ENCODE data around the gene WDFY1.
"Not testable (repeated sequence)": the region's sequence is repeated elsewhere in the genome, so short reads cannot be mapped to it uniquely, and the experiment has no call there.

WDFY1 gene

DNA sequence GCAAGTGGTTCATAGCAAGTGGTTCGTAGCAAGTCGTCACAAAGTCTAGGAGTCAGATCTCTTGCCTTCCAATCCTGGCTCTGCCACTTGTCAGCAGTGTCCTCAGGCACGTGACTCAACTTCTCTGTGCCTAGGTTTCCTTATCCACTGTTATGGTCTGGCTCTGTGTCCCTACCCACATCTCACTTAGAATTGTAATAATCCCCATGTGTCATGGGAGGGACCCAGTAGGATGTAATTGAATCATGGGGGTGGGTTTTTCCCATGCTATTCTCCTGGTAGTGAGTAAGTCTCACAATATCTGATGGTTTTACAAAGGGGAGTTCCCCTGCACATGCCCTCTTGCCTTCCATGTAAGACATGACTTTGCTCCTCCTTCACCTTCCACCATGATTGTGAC lies 55.9 kb downstream of the WDFY1 start:
- DNase-seq, result no peak

DNA sequence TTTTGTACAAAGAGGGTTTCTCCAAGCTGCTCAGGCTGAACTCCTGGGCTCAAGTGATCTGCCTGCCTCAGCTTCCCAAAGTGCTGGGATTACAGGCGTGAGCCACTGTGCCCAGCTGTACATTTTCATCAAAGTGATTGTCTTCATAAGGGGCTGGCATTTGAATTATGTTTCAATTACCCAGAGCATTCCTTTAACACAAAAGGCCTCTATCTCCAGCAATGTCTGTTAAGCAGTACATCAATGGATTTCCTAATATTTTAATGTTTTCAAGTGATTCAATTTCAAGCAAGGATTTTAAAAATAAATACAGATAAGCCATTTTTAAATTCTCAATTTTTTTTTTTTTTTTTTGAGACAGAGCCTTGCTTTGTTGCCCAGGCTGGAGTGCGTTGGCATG lies 56.9 kb downstream of the WDFY1 start:
- no peak for DNase-seq

DNA sequence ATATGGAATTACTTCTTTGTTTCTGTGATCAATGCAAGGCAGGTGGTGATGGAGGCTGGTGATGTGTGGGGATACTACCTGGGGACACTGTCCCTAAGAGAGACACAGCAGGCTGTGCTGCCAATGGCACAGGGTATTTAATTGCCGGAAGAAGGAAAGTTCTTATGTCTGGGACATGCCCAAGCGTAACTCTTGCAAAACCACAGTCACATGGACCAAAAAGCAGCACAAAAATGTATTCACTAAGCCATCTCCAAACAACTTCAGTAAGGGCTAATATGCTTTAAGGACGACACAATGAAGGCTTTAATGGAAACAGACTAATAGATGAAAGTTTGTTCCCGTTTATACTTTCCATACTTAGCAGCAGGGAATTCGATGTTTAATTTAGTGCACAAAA lies 58.0 kb downstream of the WDFY1 start:
- DNase-seq, result no peak

GRCh38 chr2:223886726-223887125 lies 58.4 kb downstream of the WDFY1 start:
- DNase-seq, result no peak

- DNase-seq, result no peak
These were observed 60.7 kb downstream of the WDFY1 start for GRCh38 chr2:223884399-223884798.

GRCh38 chr2:223882715-223883114 lies 62.4 kb downstream of the WDFY1 start:
- no peak for DNase-seq

- DNase-seq, result no peak
These were observed 64.3 kb downstream of the WDFY1 start for GRCh38 chr2:223880796-223881195.

DNA sequence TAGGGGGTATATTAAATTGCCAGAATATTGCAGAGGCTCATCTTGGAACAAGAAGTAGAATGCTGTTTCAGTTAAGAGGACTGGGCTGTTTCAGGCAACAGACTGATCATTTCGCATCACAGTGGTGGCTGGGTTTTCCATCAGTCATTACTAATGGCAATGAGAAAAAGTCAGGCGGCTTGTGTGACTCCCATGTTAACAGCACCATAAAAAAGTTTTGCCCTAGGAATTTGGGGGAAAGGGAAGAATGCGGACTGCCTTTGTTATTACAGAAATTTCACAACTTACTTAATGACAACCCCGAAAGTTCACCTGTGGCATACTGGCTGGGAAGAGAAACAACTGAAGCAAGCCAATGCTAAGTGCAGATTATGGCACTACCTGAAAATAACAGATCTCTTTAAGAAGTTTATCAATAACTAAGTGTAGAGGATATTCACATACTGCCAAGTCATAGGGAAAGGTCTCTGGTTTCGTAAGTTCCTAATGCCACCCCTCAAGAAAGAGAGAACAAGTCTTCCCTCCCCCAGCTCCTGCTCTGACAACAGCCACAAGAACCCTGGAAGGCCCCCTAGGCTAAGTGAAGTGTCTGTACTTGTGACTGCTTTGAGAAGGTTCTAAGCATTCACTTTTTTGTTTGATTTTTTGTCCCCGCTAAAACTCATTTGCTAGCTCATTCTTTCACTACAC lies 67.3 kb downstream of the WDFY1 start:
- no peak for DNase-seq

DNA sequence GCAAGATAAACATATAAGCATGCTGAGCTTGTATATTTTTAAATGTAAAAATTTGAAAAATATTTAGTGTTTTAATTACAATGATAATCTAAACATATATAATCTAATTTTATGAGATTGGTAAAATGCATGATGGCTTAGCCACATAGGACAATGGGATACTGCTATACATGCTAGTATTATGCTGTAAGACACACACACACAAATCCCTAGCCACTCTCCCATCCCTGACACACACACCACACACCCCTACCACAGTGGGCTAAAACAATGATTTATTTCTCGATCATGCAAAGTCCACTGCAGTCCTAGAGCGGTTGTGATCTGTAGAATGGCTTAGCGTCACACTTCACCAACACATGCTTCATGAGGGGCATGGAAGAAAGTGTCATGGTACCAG lies 71.5 kb downstream of the WDFY1 start:
- DNase-seq, result no peak

DNA sequence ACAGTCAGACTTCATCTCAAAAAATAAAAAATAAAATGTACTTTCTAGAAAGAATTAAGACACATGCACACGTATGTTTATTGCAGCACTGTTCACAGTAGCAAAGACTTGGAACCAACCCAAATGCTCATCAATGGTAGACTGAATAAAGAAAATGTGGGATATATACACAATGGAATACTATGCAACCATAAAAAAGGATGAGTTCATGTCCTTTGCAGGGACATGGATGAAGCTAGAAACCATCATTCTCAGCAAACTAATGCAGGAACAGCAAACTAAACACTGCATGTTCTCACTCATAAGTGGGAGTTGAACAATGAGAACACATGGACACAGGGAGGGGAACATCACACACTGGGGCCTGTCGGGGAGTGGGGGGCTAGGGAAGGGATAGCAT lies 72.4 kb downstream of the WDFY1 start:
- not testable (repeated sequence) for DNase-seq

DNA sequence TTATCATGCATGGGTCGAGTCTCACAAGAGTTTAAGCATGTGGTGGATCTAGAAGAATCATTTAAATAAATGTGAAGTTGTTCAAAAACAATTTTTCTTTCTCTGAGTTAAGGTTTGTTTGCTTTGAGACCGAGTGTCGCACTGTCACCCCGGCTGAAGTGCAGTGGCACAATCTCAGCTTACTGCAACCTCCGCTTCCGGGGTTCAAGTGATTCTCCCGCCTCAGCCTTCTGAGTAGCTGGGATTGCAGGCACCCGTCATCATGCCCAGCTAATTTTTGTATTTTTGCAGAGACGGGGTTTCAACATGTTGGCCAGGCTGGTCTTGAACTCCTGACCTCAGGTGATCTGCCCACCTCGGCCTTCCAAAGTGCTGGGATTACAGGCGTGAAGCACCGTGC lies 73.5 kb downstream of the WDFY1 start:
- not testable (repeated sequence) for DNase-seq

- DNase-seq, result no peak
These were observed 74.1 kb downstream of the WDFY1 start for GRCh38 chr2:223870840-223871611.

- no peak for DNase-seq
These were observed 77.1 kb downstream of the WDFY1 start for GRCh38 chr2:223868005-223868404.

DNA sequence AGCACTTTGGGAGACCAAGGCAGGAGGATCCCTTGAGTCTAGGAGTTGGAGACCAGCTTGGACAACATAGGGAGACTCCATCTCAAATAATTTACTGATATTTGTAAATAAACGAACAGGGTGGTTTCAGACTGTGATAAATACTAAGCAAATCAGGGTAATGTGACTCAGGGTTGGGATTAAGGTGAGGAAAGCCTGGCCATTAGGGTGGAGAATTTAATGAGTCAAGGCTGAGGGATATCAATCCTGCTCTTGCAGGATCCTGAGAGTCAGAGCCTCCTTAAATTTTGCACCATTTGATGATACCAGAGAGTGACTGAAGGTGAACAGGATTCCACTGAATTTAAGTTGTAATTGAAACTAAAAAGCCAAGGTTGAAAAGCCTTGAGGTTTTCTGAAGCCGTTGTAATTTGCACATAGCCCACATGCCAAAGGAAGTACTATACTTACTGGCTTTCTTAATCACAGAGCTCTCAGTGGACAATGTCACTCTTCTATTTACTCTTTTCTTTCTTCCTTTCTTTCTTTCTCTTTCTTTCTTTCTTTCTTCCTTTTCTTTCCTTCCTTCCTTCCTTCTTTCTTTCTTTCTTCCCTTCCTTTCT lies 79.1 kb downstream of the WDFY1 start:
- no peak for DNase-seq

DNA sequence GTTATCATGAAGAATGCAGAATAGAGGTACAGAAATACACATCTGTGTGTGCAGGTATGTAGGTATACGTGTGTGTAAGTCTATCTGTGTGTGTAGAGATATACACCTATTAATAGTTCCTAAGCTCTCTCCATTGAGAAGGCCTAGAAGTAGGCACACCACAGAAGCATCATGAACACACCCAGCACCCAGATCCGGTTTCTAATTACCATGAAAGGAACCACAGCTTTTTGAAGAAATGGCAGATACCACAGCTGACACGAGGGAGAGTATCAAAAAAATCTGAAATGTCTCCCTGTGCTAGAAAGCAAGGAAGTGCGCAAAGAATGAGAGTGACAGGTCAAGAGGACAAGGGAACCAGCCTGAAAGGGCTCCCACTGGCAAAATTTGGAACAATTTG lies 80.0 kb downstream of the WDFY1 start:
- DNase-seq, result no peak

DNA sequence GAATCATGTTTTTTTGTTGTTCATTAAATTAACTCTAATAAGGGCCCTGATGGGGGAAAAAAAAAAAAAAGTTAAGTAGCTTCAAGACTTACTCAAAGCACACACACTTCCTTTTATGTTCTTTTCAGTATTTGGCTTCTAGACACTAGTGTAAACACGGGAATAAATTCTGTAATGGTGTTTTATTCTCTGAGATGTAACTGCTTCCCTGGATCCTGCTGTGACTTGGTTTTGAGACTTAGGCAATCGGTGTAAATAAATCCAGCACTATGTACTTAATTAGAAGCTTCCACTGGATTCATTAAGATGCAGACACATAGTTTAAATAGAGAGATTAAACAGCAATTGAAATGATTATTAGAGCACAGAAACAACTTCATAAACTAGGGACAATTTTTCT lies 81.6 kb downstream of the WDFY1 start:
- DNase-seq, result no peak

- DNase-seq, result no peak
These were observed 84.1 kb downstream of the WDFY1 start for GRCh38 chr2:223860809-223861738.

GRCh38 chr2:223859070-223859469 lies 86.1 kb downstream of the WDFY1 start:
- DNase-seq, result no peak

- DNase-seq, result no peak
These were observed 88.6 kb downstream of the WDFY1 start for GRCh38 chr2:223856584-223856983.

DNA sequence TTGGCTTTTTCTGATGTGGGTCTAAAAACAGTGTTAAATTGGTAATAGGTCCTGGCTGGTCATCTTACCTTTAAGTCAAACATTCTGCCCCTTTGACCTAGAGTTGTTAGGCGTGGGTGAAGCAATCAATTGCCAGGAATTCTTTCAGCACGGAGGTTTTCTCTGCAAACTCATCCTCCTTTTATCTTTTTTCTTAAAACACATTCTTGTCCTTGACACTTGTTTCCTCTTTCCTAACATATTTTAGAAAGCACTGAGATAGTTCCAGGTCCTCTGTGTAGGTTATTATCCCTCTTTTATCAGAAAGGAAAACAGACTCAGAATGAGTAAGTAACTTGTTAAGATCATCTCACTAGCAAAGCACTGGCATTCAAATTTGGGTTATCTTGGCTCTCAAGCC lies 89.1 kb downstream of the WDFY1 start:
- DNase-seq, result no peak

- DNase-seq, result no peak
These were observed 89.7 kb downstream of the WDFY1 start for GRCh38 chr2:223855426-223855825.

- no peak for DNase-seq
These were observed 90.4 kb downstream of the WDFY1 start for GRCh38 chr2:223854741-223855140.

DNA sequence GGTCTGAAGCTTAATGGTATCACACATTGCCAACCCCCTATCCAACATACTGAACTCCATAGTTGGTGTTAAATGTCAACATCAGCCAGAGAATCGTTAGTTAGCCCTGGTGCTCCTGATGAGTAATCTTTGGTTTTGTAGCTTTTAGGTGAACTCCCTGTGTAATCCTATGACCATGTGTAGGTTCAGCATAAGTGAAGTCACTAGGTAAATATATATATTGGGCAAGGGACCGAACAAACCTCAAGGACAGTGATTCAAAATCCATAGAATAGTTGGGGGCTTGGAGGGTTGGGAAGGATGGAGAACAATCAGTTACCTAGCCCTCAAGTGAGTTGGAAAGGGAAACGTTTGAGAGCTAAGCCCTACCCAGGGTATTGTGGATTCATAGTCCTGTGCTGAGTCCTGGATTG lies 91.7 kb downstream of the WDFY1 start:
- DNase-seq, result no peak
